HG03060 (cell line): Measurements from ENCODE around the gene ADAM15.

Source experiments
- ATAC-seq: cut with Tn5 transposase; IDR thresholded peaks from one replicate; pipeline ENCODE4 v1.9.1; 2021; ENCODE audit warnings: low read depth, moderate number of reproducible peaks; ENCODE audit not compliant: unreplicated experiment

ADAM15 gene

GRCh38 chr1:155083865-155084721 is 33.0 kb downstream of the ADAM15 start:
- no peak for ATAC-seq

GRCh38 chr1:155084722-155085503 is 33.8 kb downstream of the ADAM15 start:
- ATAC-seq: peak; percentile 46

GRCh38 chr1:155085504-155086127 is 34.5 kb downstream of the ADAM15 start:
- no peak for ATAC-seq

GRCh38 chr1:155086128-155086741 is 35.1 kb downstream of the ADAM15 start:
- ATAC-seq: no peak

GRCh38 chr1:155086856-155087535 is 35.9 kb downstream of the ADAM15 start:
- ATAC-seq: no peak

GRCh38 chr1:155091071-155092051 is 40.2 kb downstream of the ADAM15 start:
- ATAC-seq: no peak

- no peak for ATAC-seq
These were observed 41.0 kb downstream of the ADAM15 start for GRCh38 chr1:155092131-155092530.

GRCh38 chr1:155092641-155093040 is 41.5 kb downstream of the ADAM15 start:
- ATAC-seq: no peak

- no peak for ATAC-seq
These were observed 43.0 kb downstream of the ADAM15 start for GRCh38 chr1:155093911-155094621.

GRCh38 chr1:155094622-155094948 is 43.5 kb downstream of the ADAM15 start:
- ATAC-seq: no peak

- no peak for ATAC-seq
These were observed 48.2 kb downstream of the ADAM15 start for GRCh38 chr1:155099331-155099730.

- ATAC-seq: no peak
These were observed 52.2 kb downstream of the ADAM15 start for GRCh38 chr1:155103325-155103724.

GRCh38 chr1:155104605-155105534 is 53.8 kb downstream of the ADAM15 start:
- ATAC-seq: no peak

GRCh38 chr1:155105604-155106011 is 54.5 kb downstream of the ADAM15 start:
- no peak for ATAC-seq

- no peak for ATAC-seq
These were observed 55.7 kb downstream of the ADAM15 start for GRCh38 chr1:155106862-155107261.

GRCh38 chr1:155107309-155108264 is 56.5 kb downstream of the ADAM15 start:
- ATAC-seq: no peak
